ENCODE measurements around the gene SIL1.

The SIL1 gene

GRCh38 chr5:139108063-139108824, 89.9 kb downstream of the SIL1 start:
- DNase-seq (ENCODE audit: insufficient read length), result no peak
- no peak for FAIRE-seq
- TF ChIP-seq TAF1 (IDR thresholded peaks at IDR 0.05; ENCODE audit: borderline replicate concordance, low read depth, low read length) (no peak), POLR2AphosphoS5 (IDR thresholded peaks at IDR 0.05; ENCODE audit: low read depth, low read length) (no peak), POLR2A (IDR thresholded peaks at IDR 0.05; ENCODE audit: low read depth, low read length) (no peak)

GRCh38 chr5:139105621-139106071, 92.5 kb downstream of the SIL1 start:
- FAIRE-seq, result no peak
- no peak for TF ChIP-seq POLR2A (IDR thresholded peaks at IDR 0.05; ENCODE audit: low read depth, low read length)
- no peak for TF ChIP-seq TAF1 (IDR thresholded peaks at IDR 0.05; ENCODE audit: borderline replicate concordance, low read depth, low read length)
- no peak for TF ChIP-seq POLR2AphosphoS5 (IDR thresholded peaks at IDR 0.05; ENCODE audit: low read depth, low read length)
- no peak for DNase-seq (ENCODE audit: insufficient read length)

- peak; percentile 9 for FAIRE-seq
- DNase-seq (ENCODE audit: insufficient read length), result no peak
These were observed 93.4 kb downstream of the SIL1 start for GRCh38 chr5:139104577-139105276.

GRCh38 chr5:139103762-139104161, 94.4 kb downstream of the SIL1 start:
- no peak for TF ChIP-seq POLR2AphosphoS5 (IDR thresholded peaks at IDR 0.05; ENCODE audit: low read depth, low read length)
- no peak for TF ChIP-seq TAF1 (IDR thresholded peaks at IDR 0.05; ENCODE audit: borderline replicate concordance, low read depth, low read length)
- no peak for TF ChIP-seq POLR2A (IDR thresholded peaks at IDR 0.05; ENCODE audit: low read depth, low read length)
- FAIRE-seq (no peak), DNase-seq (ENCODE audit: insufficient read length) (no peak)

More at GRCh38 chr5:139104577-139105276, 93.4 kb downstream of the SIL1 start:
- TF ChIP-seq TAF1 (IDR thresholded peaks at IDR 0.05; ENCODE audit: borderline replicate concordance, low read depth, low read length) (no peak), POLR2AphosphoS5 (IDR thresholded peaks at IDR 0.05; ENCODE audit: low read depth, low read length) (no peak), POLR2A (IDR thresholded peaks at IDR 0.05; ENCODE audit: low read depth, low read length) (no peak)

GRCh38 chr5:139100825-139101224, 97.3 kb downstream of the SIL1 start:
- DNase-seq (ENCODE audit: insufficient read length) (no peak), FAIRE-seq (no peak)

GRCh38 chr5:139094154-139095131, 103.7 kb downstream of the SIL1 start:
- TF ChIP-seq POLR2A (IDR thresholded peaks at IDR 0.05; ENCODE audit: low read depth, low read length) (no peak), POLR2AphosphoS5 (IDR thresholded peaks at IDR 0.05; ENCODE audit: low read depth, low read length) (no peak), TAF1 (IDR thresholded peaks at IDR 0.05; ENCODE audit: borderline replicate concordance, low read depth, low read length) (no peak)
- DNase-seq (ENCODE audit: insufficient read length) (no peak), FAIRE-seq (peak; percentile 77)

More at GRCh38 chr5:139100825-139101224, 97.3 kb downstream of the SIL1 start:
- TF ChIP-seq POLR2A (IDR thresholded peaks at IDR 0.05; ENCODE audit: low read depth, low read length) (no peak), TAF1 (IDR thresholded peaks at IDR 0.05; ENCODE audit: borderline replicate concordance, low read depth, low read length) (no peak), POLR2AphosphoS5 (IDR thresholded peaks at IDR 0.05; ENCODE audit: low read depth, low read length) (no peak)

- TF ChIP-seq POLR2AphosphoS5 (IDR thresholded peaks at IDR 0.05; ENCODE audit: low read depth, low read length), result no peak
- no peak for TF ChIP-seq TAF1 (IDR thresholded peaks at IDR 0.05; ENCODE audit: borderline replicate concordance, low read depth, low read length)
- no peak for TF ChIP-seq POLR2A (IDR thresholded peaks at IDR 0.05; ENCODE audit: low read depth, low read length)
- DNase-seq (ENCODE audit: insufficient read length), result no peak
- no peak for FAIRE-seq
These were observed 105.3 kb downstream of the SIL1 start for GRCh38 chr5:139092741-139093343.

GRCh38 chr5:139091439-139092156, 106.6 kb downstream of the SIL1 start:
- FAIRE-seq (no peak), DNase-seq (ENCODE audit: insufficient read length) (no peak)
- TF ChIP-seq TAF1 (IDR thresholded peaks at IDR 0.05; ENCODE audit: borderline replicate concordance, low read depth, low read length), result no peak
- TF ChIP-seq POLR2A (IDR thresholded peaks at IDR 0.05; ENCODE audit: low read depth, low read length), result no peak
- no peak for TF ChIP-seq POLR2AphosphoS5 (IDR thresholded peaks at IDR 0.05; ENCODE audit: low read depth, low read length)

GRCh38 chr5:139090581-139090980, 107.6 kb downstream of the SIL1 start:
- no peak for DNase-seq (ENCODE audit: insufficient read length)
- TF ChIP-seq TAF1 (IDR thresholded peaks at IDR 0.05; ENCODE audit: borderline replicate concordance, low read depth, low read length) (no peak), POLR2AphosphoS5 (IDR thresholded peaks at IDR 0.05; ENCODE audit: low read depth, low read length) (no peak), POLR2A (IDR thresholded peaks at IDR 0.05; ENCODE audit: low read depth, low read length) (no peak)
- no peak for FAIRE-seq

- no peak for DNase-seq (ENCODE audit: insufficient read length)
- TF ChIP-seq TAF1 (IDR thresholded peaks at IDR 0.05; ENCODE audit: borderline replicate concordance, low read depth, low read length) (no peak), POLR2AphosphoS5 (IDR thresholded peaks at IDR 0.05; ENCODE audit: low read depth, low read length) (no peak), POLR2A (IDR thresholded peaks at IDR 0.05; ENCODE audit: low read depth, low read length) (no peak)
- FAIRE-seq, result no peak
These were observed 110.1 kb downstream of the SIL1 start for GRCh38 chr5:139088024-139088423.
